ENCODE measurements around the gene ANKRD63. TPM values are rescaled to one million over a fixed set of nuclear protein-coding genes. Genes with fewer than 3 reads are reported as not detected.

Gene ANKRD63
- total and polyA plus RNA-seq, 12 donors = not detected

GRCh38 chr15:40306371-40306770, 23.5 kb upstream of the ANKRD63 start:
- Histone ChIP-seq H3K9me3 (replicated peaks in 1 of 3) (no peaks in the 10 kb centered on the region), H3K36me3 (replicated peaks in 1 of 2) (no peaks in the 10 kb centered on the region), H3K27ac (no peak overlapping the region), H3K4me3 (peak overlapping the region in 1 of 4 donors; percentile 42), H3K4me1 (replicated peaks in 1 of 2) (no peaks in the 10 kb centered on the region), H3K27me3 (no peaks in the 10 kb centered on the region)
- WGBS, 4 donors = 71 to 88% (median 80%) methylated on average over 4 to 5 of the region's 5 CpGs
- no peak for DNase-seq
- TF ChIP-seq POLR2A (IDR thresholded peaks at IDR 0.05) (no peak), CTCF (IDR thresholded peaks at IDR 0.05) (no peak)
- intact Hi-C loops (cut with DNase I) = no loop called here

- Histone ChIP-seq H3K9me3 (replicated peaks in 1 of 3) (no peaks in the 10 kb centered on the region), H3K4me3 (no peak overlapping the region), H3K36me3 (replicated peaks in 1 of 2) (no peaks in the 10 kb centered on the region), H3K27ac (no peak overlapping the region), H3K27me3 (no peaks in the 10 kb centered on the region), H3K4me1 (replicated peaks in 1 of 2) (no peaks in the 10 kb centered on the region)
- no peak for DNase-seq
- 89 to 94% (median 92%) methylated on average over 4 of the region's 4 CpGs for WGBS, 4 donors
- intact Hi-C loops (cut with DNase I) = no loop called here
- TF ChIP-seq POLR2A (IDR thresholded peaks at IDR 0.05) = no peak
- no peak for TF ChIP-seq CTCF (IDR thresholded peaks at IDR 0.05)
Measured at GRCh38 chr15:40305281-40305680, 22.4 kb upstream of the ANKRD63 start.

GRCh38 chr15:40303576-40303975, 20.7 kb upstream of the ANKRD63 start:
- no peak for TF ChIP-seq CTCF (IDR thresholded peaks at IDR 0.05)
- TF ChIP-seq POLR2A (IDR thresholded peaks at IDR 0.05) = no peak
- no peaks in the 10 kb centered on the region for H3K27me3 ChIP-seq
- intact Hi-C loops (cut with DNase I) = no loop called here
- no peak for DNase-seq
- H3K4me1 ChIP-seq (replicated peaks in 1 of 2) = no peaks in the 10 kb centered on the region
- no peaks in the 10 kb centered on the region for H3K9me3 ChIP-seq (replicated peaks in 1 of 3)
- no peak overlapping the region for H3K4me3 ChIP-seq
- H3K36me3 ChIP-seq (replicated peaks in 1 of 2) = no peaks in the 10 kb centered on the region
- 78 to 91% (median 88%) methylated on average over 2 of the region's 2 CpGs for WGBS, 4 donors
- no peak overlapping the region for H3K27ac ChIP-seq

- no peaks in the 10 kb centered on the region for H3K27me3 ChIP-seq
- H3K27ac ChIP-seq = no peak overlapping the region
- H3K4me1 ChIP-seq (replicated peaks in 1 of 2) = no peaks in the 10 kb centered on the region
- DNase-seq = no peak
- no peaks in the 10 kb centered on the region for H3K36me3 ChIP-seq (replicated peaks in 1 of 2)
- intact Hi-C loops (cut with DNase I) = no loop called here
- TF ChIP-seq POLR2A (IDR thresholded peaks at IDR 0.05) (no peak), CTCF (IDR thresholded peaks at IDR 0.05) (no peak)
- 57 to 79% (median 71%) methylated on average over 5 to 11 of the region's 11 CpGs for WGBS, 4 donors
- no peaks in the 10 kb centered on the region for H3K9me3 ChIP-seq (replicated peaks in 1 of 3)
- no peak overlapping the region for H3K4me3 ChIP-seq
Measured at GRCh38 chr15:40302981-40303380, 20.1 kb upstream of the ANKRD63 start.
